Activated naive CD8-positive, alpha-beta T cell treated with anti-CD3 and anti-CD28 coated beads for 36 hours (primary cell): ENCODE measurements around the gene HOXA9. TPM values are rescaled to one million over a fixed set of nuclear protein-coding genes. Genes with fewer than 3 reads are reported as not detected.

ENCODE experiments used
- DNase-seq: peaks from one replicate; pipeline ENCODE4 v3.0.0; 2021
- H3K27ac Mint-ChIP-seq: one replicate; pipeline ENCODE4 v1.8.0; 2022; ENCODE audit warnings: mild to moderate bottlenecking, moderate library complexity, mixed read lengths
- H3K27me3 Mint-ChIP-seq: one replicate; pipeline ENCODE4 v1.8.0; 2022; ENCODE audit warnings: mild to moderate bottlenecking, mixed read lengths
- H3K36me3 Mint-ChIP-seq: one replicate; pipeline ENCODE4 v1.8.0; 2021; ENCODE audit warnings: mild to moderate bottlenecking, mixed read lengths
- H3K4me1 Mint-ChIP-seq: one replicate; pipeline ENCODE4 v1.8.0; 2021; ENCODE audit warnings: mixed read lengths
- H3K4me3 Mint-ChIP-seq: one replicate; pipeline ENCODE4 v1.8.0; 2022; ENCODE audit warnings: mild to moderate bottlenecking, moderate library complexity, mixed read lengths
- H3K9me3 Mint-ChIP-seq: one replicate; pipeline ENCODE4 v1.8.0; 2022; ENCODE audit warnings: mixed read lengths
- total RNA-seq, 2 experiments: library from RNA; stranded (reverse); gene quantifications; one replicate each; pipeline ENCODE4 v1.2.3, GENCODE V29; 2021

Gene HOXA9
- total RNA-seq, 2 experiments from 2014 or later = not detected

DNA sequence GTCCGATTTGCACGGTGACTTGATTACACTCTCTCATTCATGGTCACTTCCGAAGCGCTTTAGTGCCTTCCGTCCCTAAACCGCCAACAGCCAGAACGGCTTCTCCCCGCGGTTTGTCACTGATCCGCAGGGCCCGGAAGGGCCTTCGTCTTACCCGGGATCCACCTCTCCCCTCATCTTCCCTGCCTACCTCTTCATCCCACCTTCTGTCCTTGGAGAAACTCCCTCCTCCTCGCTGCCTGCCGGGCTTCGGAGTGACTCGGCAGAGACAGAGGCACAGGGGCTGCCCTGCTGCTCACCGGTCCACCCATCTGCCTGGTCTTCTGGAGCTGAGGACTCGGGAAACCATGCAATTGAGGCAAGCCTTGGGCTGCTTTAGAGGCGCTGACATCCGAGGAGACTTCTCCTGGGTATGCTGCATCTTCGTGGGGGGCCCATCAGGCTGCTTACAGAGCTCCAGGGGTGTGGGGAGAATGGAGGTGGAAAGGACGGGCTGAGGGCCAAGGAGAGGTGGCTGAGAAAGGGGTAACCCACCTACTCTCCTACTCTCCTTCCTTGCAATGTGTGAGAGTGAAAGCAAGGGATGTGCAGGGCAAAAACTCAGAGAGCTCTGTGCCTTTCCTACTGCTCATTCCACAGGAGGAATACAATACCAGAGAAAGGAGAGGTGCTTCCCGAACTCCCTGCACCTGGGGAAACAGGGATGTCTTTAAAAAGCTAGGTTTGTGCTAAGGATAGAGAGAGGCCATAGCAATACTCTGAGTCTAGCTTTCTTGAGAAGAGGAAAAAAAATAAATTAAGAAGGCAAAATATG, 20.7 kb upstream of the HOXA9 start:
- no peak for DNase-seq
- no peaks in the 10 kb centered on the region for H3K36me3 Mint-ChIP-seq
- peak overlapping the region; percentile 70 for H3K4me3 Mint-ChIP-seq
- H3K27ac Mint-ChIP-seq = no peak overlapping the region
- peaks cover 96% of the 10 kb centered on the region for H3K27me3 Mint-ChIP-seq
- no peaks in the 10 kb centered on the region for H3K9me3 Mint-ChIP-seq
- H3K4me1 Mint-ChIP-seq = peaks cover 31% of the 10 kb centered on the region

DNA sequence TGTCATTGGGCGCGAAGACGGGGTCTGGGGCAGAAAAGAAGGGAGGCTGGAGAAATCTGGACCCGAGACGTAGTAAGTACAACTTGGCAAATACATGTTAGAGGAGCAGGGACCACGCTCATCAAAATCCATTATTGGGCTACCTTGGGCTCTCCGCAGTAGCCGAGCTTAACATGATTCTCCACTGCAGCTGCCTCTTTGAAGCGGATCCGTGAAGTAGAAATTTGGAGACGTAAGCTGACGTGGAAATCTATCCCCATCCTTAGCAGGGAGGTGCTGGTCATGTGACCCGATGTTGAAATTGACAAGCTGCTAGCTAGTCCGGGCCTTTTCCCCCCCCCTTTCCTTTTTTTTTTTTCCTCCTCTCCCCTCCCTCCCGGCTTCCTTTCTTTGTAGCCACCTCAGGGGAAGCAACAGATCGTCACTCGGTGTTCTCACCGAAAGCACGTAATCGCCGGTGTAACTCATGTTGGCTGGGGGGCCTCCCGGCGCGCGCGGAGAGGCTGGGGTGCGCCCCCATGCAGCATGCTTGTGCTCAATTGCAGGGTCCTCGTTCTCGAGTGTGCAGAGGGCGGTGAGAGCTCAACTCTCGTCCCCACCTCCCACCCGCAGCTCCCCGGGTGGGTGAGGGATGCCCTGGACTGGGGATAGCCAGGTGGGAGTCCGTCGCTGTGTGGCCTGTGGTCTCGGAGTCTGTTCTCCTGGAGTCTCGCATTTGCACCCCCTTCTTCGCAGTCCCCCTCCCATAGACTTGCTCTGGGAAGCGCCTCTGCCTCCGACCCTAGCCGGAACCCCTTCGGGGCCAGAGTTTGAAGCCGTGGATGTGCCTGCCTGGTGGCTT, 19.9 kb upstream of the HOXA9 start, which contains the start of gene HOXA11:
HOXA11 (minus strand) TSS at position 220 of the 841 bp plus-strand sequence; CDS start at position 132, 88 bp downstream.
- Mint-ChIP-seq H3K9me3 (no peaks in the 10 kb centered on the region), H3K4me3 (peak within 1 kb of the TSS; percentile 70), H3K27ac (peak within 1 kb of the TSS; percentile 34), H3K36me3 (no peaks in the 10 kb centered on the region), H3K4me1 (peaks cover 31% of the 10 kb centered on the region), H3K27me3 (peaks cover 93% of the 10 kb centered on the region)
- no peak for DNase-seq

DNA sequence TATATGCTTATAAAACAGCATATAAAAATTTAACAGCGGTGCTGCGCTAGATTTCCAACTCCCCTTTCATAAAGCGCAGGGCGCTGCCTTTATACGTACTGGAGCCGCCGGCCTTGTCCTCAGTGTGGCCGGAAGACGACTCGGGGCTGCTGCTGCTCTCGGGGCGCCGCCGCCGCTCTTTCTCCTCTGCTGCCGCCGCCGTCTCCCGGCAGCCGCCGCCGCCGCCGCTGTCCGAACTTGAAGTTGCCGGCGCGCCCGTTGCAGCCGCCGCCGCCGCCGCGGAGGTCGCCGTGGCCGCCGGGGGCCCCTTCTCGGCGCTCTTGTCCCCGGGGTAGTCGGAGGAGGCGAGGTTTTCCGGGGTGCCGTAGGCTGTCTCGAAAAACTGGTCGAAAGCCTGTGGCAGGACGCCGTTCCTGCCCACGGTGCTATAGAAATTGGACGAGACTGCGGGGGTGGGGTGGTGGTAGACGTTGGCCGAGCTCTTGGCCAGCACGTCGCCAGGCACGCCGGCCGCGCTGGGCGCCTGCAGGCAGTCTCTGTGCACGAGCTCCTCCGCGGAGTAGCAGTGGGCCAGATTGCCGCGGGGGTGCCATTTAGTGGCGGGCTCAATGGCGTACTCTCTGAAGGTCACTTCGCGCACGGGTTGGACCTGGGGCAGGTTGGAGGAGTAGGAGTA, 19.1 kb upstream of the HOXA9 start:
- H3K4me1 Mint-ChIP-seq = peaks cover 34% of the 10 kb centered on the region
- peak overlapping the region; percentile 70 for H3K4me3 Mint-ChIP-seq
- DNase-seq = no peak
- no peaks in the 10 kb centered on the region for H3K9me3 Mint-ChIP-seq
- peaks cover 91% of the 10 kb centered on the region for H3K27me3 Mint-ChIP-seq
- H3K36me3 Mint-ChIP-seq = peaks cover 2% of the 10 kb centered on the region
- peak overlapping the region; percentile 34 for H3K27ac Mint-ChIP-seq

DNA sequence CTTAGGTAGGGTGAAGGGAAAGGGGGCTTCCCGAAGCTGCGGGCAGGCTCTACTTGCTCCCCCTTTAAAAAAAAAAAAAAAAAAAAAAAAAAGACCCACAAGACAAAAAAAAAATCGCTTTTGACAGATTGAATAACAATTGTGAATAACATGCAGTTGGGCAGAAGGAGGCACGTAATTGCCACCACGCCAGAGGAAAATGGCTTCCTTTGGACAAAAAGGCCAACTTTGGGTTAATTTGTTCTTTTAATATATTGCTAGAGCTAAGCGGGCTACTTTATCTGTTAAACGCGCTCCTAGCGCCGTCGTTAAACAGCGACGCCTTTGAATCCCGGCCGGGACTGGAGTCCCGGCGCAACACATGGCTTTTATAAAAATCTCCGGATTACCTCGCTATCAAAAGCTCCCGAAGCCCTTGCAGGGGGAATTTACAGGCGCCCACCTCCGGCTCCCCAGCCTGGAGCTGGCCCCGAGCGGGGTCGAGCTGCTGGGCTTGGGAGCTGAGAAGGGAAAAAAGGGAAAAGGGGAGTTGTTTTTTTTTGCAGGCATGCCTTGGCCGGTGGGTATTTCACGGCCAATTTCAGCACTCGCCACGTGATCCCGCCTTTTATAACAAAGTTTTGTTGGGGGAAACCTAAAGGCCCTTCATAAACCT, 18.5 kb upstream of the HOXA9 start:
- Mint-ChIP-seq H3K9me3 (no peaks in the 10 kb centered on the region), H3K27ac (no peak overlapping the region), H3K36me3 (peaks cover 2% of the 10 kb centered on the region), H3K4me3 (peak overlapping the region; percentile 60), H3K27me3 (peaks cover 91% of the 10 kb centered on the region), H3K4me1 (peaks cover 31% of the 10 kb centered on the region)
- DNase-seq = no peak

DNA sequence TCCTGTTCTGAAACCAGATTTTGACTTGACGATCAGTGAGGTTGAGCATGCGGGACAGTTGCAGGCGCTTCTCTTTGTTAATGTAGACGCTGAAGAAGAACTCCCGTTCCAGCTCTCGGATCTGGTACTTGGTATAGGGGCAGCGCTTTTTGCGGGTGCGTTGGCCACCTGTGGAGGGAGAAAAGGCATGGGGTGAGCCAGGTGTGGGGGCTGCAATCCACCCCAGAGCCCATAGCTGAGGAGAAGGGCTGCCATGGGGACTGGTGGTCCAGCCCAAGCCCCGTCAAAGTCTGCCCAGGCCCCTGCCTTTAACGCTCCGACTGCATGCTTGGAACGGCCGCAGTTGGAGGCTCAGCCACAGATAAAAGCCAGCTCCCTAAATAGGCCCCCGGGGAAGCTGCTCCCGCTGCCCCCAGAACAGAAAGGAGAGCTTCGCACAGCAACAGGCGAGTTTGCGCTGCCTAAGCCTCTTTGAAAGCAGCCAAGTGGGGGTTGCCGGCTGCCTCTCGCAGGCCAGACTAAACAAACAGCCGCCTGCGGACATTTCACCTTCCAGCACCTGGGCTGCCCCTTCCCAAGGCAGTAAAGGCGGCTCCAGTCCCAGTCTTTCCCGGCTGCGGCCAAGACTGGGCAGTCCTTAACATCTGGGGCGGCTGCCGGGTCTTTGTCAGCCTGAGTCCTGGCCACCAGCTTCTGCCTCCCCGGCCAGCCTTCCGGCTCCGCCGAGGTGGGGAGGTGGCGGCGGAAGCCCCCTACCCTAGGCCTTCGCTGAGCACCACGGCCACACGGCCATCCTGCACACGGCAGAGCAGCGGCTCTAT, 17.7 kb upstream of the HOXA9 start:
- H3K27me3 Mint-ChIP-seq = peaks cover 91% of the 10 kb centered on the region
- H3K36me3 Mint-ChIP-seq = peaks cover 2% of the 10 kb centered on the region
- no peaks in the 10 kb centered on the region for H3K9me3 Mint-ChIP-seq
- no peak for DNase-seq
- H3K4me3 Mint-ChIP-seq = no peak overlapping the region
- no peak overlapping the region for H3K27ac Mint-ChIP-seq
- peaks cover 24% of the 10 kb centered on the region for H3K4me1 Mint-ChIP-seq

DNA sequence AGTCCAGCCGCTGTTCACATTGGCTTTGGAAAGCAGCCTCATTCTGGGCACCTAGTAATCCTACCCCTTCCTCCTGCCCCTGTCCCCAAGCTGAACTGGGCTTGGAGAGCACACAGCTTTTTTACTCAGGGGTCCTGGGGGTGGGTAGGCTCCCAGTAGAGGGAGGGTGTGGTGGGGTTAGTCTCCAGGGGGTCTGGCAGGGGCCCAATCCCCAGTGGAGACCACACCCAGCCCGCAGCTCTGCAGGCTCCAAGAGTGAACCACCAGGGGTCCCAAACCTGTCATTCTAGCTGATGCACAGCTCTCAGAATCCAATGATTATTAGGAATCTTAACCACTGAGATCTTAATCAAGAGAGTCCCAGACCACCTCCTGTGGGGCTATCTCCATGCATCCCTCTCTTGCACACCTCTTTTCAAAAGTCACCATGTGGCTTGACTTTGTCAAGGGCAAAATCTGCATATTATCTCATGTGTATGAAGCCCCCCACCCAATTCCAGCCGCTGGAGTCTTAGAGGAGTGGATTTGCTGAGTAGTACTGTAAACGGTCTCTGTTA, 17.0 kb upstream of the HOXA9 start:
- Mint-ChIP-seq H3K27me3 (peaks cover 91% of the 10 kb centered on the region), H3K4me3 (no peak overlapping the region), H3K36me3 (peaks cover 2% of the 10 kb centered on the region), H3K4me1 (peaks cover 19% of the 10 kb centered on the region), H3K9me3 (no peaks in the 10 kb centered on the region), H3K27ac (no peak overlapping the region)
- no peak for DNase-seq

DNA sequence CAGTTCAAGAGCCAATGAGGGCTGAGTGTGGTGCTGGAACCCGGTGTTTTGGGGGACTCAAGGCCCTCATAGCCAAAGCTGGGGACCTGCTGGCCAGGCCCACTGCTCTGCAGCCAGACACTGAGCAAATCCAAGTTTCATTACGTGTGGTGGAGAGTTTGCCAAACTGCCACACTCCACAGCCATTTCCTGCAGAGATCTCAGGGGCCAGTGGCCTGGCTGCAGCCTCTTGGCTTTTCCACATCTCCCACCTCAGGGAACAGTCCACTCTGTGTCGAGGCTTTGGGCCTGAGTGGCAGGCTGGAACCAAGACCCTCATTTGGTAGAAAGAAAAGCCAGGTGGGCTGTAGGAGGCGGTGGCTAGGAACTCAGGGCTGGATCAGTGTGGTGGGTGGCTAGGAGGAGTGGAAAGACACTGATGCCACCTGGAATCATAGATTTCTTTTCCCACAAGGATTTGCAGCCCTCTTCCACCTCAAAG, 16.5 kb upstream of the HOXA9 start:
- Mint-ChIP-seq H3K27ac (no peak overlapping the region), H3K27me3 (peaks cover 88% of the 10 kb centered on the region), H3K4me3 (no peak overlapping the region), H3K9me3 (no peaks in the 10 kb centered on the region), H3K4me1 (peaks cover 16% of the 10 kb centered on the region), H3K36me3 (peaks cover 2% of the 10 kb centered on the region)
- no peak for DNase-seq

DNA sequence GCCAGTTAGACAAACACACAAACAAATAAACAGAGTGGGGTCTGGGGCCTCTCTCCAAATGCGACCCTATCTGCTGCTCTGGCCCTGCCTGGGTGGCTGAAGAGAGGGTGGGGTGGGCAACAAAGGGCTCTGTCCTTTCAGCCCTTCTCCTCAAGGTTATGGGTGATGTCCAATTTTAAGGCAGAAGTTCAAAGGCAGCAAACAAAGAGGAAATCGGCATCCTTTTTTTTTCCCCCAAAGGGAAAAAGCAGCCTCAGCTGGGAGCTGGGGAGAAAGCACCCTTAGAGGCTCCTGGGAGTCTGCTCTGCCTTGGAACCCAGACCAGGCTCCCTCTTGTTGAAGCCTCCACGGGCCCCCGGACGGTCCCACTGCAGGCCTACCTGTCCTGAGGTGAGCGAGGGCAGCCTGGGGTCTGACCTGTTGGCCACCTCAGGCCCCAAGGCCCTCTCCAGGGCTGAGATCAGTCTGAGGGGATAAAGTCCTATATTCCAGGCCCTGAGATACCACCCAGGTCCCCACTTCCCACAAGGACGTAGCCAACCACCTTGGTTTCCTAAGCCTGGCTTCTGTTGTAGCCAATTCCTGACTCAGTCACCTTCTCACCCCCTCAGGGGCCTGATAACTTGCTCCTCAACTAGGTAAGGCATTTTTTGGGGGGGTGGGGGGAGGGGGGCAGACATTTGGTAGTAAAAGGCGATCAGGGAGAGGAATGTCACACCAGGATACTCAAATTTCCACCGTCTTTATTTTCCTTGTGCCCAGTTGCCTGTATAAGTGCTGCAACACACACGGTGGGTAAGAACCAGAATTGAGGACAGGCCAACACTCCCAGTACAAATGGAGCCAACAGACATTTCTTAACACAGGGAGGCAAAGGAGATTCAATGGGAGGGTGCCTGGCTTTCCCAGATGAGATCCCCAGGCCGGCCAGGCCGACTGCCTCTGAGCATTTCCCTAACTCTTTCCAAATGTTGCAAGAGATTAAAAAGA, 15.4 kb upstream of the HOXA9 start:
- Mint-ChIP-seq H3K4me3 (no peak overlapping the region), H3K4me1 (peaks cover 14% of the 10 kb centered on the region), H3K27me3 (peaks cover 88% of the 10 kb centered on the region), H3K36me3 (peaks cover 2% of the 10 kb centered on the region), H3K9me3 (no peaks in the 10 kb centered on the region), H3K27ac (no peak overlapping the region)
- no peak for DNase-seq

DNA sequence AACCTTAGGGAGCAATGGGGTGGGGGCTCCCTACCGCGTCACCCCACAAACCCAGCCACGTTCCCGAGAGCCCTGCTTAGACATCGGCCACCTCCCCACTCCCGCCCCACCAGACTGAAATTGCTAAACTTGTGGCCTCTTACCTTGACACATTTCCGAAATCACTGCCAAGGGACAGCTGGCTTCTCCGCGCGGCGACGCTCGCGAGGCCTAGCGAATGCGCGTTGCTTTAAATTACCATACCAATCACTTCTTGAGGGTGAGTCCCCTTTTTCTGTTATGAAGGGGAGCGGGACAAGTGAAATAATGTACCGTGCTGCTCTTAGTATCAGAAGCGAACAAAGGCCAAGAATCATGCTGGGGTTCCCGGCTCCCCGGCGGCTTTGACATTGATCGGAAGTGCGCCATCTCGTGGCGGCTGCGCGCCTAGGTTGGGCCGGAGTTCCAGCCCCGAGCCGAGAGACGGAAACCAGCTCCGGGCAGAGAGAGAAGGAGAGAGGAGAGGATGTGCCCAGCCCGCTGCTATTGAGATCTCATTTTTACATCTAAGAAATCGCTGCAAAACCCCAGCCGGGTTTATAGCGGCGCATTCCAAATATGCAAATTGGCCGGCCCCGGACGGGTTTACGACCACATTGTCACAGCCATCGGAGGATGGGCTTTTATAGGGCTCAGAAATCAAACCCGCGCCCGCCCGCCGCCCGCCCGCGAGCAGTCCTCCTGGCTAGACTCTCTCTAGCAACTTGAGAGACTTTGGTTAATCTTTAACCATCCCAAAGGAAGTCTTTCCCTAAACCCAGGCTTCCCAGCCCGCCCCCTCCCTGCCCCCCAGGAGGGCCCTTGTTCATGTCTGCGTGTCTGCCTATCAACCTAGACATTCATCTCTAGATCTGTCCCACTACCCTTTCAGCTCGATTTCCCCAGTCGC, 14.4 kb upstream of the HOXA9 start:
- H3K4me1 Mint-ChIP-seq = peaks cover 7% of the 10 kb centered on the region
- H3K36me3 Mint-ChIP-seq = peaks cover 2% of the 10 kb centered on the region
- peaks cover 88% of the 10 kb centered on the region for H3K27me3 Mint-ChIP-seq
- peak overlapping the region; percentile 58 for H3K4me3 Mint-ChIP-seq
- no peak overlapping the region for H3K27ac Mint-ChIP-seq
- DNase-seq = peak; percentile 68
- no peaks in the 10 kb centered on the region for H3K9me3 Mint-ChIP-seq

DNA sequence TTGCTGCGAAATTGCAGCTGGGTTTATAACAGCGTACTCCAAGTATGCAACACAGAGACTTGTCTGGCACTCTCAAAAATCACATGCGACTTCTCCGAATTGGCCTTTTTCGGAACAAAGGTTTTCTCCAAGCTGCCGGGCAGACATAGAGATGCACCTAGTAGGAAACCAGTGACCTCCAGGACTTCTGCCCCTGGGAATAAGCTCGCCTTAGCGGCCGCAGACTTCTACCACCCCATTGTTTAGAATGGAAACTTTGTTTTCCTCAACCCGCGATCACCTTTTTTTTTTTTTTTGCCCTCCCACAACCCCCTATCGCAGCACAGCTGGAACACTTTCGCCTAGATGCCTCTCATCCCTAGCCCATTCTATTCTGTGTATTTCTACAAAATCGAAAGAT, 13.7 kb upstream of the HOXA9 start:
- no peaks in the 10 kb centered on the region for H3K9me3 Mint-ChIP-seq
- no peak for DNase-seq
- no peak overlapping the region for H3K27ac Mint-ChIP-seq
- H3K36me3 Mint-ChIP-seq = peaks cover 2% of the 10 kb centered on the region
- no peak overlapping the region for H3K4me3 Mint-ChIP-seq
- peaks cover 5% of the 10 kb centered on the region for H3K4me1 Mint-ChIP-seq
- H3K27me3 Mint-ChIP-seq = peaks cover 88% of the 10 kb centered on the region

DNA sequence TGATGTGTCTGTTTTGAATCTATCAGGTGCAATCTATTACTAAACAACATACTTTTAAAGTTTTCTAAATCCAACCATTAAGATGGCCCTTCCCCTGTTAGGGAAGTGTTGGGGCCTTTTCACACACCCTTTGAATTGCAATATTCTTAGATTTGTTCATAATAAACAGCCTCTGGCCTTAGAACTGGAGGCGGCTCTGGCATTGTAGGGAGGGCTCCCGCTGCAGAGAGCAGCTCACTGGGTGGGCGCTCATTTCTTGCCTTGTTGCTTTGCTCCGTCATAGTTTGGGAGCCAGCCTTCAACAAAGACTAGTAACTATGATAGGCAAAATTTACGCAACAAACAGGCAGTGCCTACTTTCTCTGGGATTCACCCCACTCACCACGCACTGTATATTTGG, 13.0 kb upstream of the HOXA9 start:
- peaks cover 2% of the 10 kb centered on the region for H3K36me3 Mint-ChIP-seq
- H3K4me3 Mint-ChIP-seq = no peak overlapping the region
- H3K27ac Mint-ChIP-seq = no peak overlapping the region
- no peaks in the 10 kb centered on the region for H3K9me3 Mint-ChIP-seq
- peaks cover 83% of the 10 kb centered on the region for H3K27me3 Mint-ChIP-seq
- peaks cover 5% of the 10 kb centered on the region for H3K4me1 Mint-ChIP-seq
- no peak for DNase-seq

DNA sequence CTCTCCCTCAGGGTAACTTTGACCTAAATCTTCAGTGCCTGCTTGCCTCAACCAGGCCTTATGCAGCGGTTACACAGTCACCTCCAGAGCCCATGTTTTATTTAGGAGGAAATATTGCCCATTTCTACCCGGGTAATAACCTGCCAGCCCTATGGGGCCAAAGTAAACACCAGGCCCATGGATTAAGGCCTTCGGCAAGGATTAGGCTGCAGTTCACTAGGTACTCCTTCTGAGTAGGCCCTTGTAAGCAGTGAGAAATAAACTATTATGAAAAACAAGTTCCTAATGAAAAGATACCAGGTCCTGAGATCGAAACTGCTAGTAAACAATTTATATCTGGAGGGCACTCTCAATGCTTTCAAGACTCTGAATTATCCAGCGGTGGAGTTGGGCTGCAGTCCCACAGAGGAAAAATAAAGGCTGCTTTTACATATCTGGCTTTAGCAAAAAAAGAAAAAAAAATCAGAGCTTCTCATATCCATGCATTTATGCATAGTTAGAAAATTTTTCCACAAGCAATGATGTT, 12.5 kb upstream of the HOXA9 start:
- no peaks in the 10 kb centered on the region for H3K9me3 Mint-ChIP-seq
- no peak overlapping the region for H3K4me3 Mint-ChIP-seq
- peaks cover 5% of the 10 kb centered on the region for H3K4me1 Mint-ChIP-seq
- H3K27me3 Mint-ChIP-seq = peaks cover 79% of the 10 kb centered on the region
- no peak for DNase-seq
- H3K36me3 Mint-ChIP-seq = peaks cover 2% of the 10 kb centered on the region
- no peak overlapping the region for H3K27ac Mint-ChIP-seq
